GM19193 (cell line): ENCODE measurements around the gene TECPR2.

Experiments used
- POLR2A ChIP-seq: IDR thresholded peaks from 4 replicates; pipeline ENCODE4 v1.6.1; 2011; ENCODE audit not compliant: insufficient read depth, insufficient read length; ENCODE audit errors: extremely low read depth

TECPR2 gene

DNA sequence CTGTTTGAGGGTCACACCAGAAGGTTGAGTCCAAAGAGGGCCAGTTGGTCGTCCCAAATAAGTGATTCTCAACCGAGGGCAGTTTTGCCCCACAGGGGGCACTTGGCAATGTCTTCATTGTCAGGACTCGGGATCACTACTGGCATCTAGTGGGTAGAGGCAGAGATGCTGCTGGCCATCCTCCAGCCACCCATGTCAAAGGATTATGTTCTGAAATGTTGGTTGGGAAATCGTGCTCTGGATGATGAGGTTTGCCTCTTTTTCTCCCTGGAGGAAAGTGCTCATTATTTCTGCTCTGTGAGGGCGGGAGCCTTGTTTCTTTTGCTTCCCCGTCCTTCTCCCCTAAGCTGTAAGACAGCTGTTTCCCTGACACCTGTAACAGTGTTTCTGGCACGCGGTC is 39.6 kb upstream of the TECPR2 start:
- no peak for TF ChIP-seq POLR2A

DNA sequence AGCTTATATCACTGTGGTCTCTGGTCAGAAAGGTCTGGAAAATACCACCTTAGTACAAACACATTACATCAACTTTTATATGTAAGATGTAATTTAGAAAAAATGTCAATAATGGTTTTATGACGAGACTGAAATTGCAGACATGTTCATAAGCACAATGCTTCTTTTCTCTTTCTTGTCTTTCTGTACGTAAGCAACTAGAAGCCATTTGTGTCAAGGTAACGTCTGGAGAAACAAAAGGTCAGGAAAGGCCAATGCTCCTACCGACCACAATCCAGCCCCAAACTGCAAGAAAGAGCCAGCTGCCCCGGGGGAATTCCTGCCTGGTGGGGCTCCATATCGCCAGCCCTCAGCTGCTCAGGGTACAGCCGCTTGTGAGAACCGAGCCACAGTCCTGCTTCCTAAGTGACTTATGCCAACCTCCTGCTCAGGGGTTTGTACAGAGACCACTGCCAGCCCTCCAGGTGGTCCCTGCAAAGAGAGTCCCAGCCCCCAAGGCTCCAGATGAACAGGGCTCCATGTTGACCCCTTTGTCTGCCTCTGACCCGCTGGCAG is 36.9 kb upstream of the TECPR2 start:
- no peak for TF ChIP-seq POLR2A

DNA sequence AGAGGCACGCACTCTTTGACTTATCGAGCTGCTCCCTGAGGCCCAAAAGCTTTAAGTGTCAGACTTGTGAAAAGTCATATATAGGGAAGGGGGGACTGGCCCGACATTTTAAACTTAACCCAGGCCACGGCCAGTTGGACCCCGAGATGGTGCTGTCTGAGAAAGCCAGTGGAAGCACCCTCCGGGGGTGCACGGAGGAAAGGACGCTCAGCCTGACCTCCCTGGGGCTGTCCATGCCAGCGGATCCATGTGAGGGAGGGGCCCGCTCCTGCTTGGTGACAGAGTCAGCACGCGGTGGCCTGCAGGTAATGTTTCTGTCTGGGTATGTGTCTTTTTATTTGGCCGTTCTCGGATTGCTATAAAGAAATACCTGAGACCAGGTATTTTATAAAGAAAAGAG is 36.2 kb upstream of the TECPR2 start:
- no peak for TF ChIP-seq POLR2A

DNA sequence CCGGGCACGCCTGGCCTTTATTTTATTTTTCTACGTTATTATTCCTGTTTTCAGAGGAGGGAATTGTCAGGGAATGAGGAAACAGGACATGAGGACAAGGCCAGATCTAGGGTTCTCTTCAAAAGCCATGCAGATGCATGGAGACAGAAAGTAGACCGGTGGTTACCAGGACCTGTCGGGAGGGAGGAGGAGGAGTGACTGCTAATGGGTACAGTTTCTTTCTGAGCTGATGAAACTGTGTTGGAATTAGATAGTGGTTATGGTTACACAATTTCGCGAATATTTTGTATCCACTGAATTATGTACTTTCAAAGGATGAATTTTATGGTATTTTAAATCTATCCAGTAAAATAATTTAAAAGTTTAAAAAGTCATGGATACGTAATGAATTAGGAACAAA is 31.9 kb upstream of the TECPR2 start:
- TF ChIP-seq POLR2A: no peak

DNA sequence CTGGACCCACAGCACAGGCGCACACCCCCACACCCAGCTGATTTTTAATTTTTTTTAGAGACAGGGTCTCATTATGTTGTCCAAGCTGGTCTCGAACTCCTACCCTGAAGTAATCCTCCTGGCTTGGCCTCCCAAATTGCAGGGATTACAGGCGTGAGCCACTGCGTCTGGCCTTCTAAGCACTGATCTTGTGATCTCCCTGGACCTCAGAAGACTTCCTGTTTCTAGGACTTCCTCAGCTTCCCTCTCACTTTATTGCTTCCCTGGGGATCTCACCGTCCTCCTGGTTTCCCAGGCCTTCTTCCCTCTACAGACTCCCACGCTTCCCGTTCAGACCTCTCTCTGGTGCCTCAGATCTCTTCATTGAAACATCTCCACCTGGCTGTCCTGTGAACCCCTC is 29.4 kb upstream of the TECPR2 start:
- TF ChIP-seq POLR2A: no peak

DNA sequence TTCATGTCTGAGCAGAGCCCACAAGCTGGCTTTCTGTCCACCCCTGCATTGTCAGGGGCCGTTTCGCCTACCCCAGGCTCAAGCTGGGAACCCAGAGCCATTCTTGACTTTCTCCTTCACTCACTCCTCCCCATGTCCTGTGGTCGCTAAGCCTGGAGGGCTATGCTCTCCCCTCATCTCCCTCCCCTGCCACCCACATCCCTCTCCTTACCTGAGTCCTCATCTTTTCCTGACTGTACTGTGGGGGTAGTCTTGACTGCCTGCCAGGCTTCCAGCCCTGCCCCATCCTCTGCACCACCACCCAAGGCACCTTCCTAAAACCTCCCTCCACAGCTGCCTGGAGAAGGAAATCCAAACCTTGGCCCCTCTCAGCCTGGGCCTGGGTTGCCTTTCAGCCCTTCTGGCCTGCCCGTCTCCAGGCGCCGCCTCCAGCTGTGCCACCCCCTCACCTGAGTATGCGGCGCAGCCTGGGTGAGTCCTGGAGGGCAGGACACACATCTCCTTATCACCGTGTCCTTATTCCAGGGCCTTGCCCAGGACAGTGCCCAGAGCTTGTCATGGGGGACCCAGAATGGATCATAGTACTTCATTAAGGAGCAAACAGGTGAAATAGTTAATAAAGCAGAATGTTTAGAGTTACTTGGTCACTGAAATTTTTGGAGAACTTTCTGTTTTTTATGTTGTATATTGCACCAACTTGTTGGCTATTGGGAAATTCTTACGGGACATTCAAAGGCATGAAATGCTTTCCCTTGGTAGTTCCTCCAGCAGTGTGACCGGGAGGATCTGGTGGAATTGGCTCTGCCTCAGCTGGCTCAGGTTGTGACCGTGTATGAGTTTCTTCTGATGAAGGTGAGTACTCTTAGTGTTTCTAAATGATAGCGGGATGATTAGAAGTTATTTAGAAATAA is 28.7 kb upstream of the TECPR2 start:
- no peak for TF ChIP-seq POLR2A

DNA sequence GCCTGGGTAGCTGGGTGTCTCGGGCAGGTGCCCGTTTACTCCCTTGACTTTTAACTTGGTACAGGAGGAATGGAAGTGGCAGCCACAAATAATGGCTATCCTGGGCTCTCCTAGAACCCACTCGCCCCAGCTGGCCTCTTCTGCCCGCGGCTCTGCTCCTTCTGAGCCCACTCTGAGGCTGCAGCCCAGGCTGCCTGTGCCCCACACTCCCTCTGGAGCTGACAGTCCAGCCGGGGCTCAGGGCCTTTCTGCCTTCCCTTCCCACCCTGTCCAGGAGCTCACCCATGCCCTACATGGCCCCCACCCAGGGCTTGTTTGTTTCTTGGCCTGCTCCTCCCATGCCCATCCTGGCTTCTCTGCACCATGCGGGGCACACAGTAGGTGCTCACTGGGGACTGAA is 27.6 kb upstream of the TECPR2 start:
- no peak for TF ChIP-seq POLR2A

DNA sequence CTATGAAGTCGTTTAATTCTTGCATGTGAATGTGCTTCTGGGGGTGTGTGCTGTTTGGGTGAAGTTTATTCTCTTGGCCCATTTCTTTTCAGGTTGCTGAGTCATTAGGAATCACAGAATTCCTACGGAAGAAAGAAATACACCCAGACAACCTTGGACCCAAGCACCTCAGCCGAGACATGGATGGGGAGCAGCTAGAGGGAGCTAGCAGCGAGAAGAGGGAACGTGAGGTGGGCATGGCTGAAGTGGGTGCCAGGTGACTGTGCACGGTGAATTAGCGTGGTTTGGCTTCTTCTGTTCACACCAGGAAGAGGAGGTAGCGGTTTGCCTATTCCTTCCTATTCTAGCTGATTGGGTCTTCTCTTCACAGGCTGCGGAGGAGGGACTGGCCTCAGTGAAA is 24.0 kb upstream of the TECPR2 start:
- TF ChIP-seq POLR2A: no peak

DNA sequence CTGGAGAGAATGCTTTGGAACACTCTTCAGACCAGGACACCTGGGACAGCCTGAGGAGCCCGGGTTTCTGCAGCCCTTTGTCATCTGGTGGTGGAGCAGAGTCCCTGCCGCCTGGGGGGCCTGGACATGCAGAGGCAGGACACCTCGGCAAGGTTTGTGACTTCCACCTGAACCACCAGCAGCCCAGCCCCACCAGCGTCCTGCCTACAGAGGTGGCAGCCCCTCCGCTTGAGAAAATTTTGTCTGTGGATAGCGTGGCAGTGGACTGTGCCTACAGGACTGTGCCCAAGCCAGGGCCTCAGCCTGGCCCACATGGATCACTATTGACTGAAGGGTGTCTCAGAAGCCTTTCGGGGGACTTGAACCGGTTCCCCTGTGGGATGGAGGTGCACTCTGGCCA is 21.2 kb upstream of the TECPR2 start:
- no peak for TF ChIP-seq POLR2A

DNA sequence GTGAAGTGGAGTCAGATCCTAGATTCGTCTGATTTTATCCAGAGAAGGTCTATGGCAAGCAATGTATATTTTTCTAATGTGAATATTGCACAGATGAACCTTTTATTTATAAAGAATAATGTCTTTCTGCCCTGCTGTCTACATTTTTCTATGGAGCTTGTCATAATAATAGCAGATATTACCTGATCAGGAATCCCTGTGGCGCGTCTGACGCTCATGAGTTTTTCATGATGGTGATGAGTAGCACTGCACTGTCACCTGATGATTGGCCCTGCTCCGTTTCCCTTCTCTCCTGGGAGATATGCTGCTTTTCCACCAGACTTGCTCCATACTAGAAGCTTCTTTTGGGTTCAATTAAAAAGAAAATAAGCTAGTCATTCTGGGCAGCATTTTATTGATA is 20.5 kb upstream of the TECPR2 start:
- TF ChIP-seq POLR2A: no peak

DNA sequence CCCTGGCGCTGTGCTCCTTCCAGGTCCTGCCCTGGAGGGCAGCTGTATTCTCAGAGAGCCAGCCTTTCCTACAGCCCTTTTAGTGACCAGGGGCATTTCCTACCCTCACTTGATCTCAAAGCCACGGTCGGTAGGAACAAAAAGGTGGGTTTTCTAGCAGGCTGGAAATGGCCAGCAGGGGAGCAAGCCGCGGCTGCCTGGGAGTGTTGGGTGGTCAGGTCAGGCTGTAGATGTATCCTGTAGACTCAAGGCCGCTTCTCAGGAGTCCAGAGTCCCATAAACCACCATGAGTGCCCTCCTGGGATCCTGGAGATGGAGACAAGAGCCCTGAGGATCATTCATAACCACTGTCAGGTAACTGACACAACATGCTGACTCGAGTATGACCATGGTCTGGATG is 18.7 kb upstream of the TECPR2 start:
- no peak for TF ChIP-seq POLR2A

DNA sequence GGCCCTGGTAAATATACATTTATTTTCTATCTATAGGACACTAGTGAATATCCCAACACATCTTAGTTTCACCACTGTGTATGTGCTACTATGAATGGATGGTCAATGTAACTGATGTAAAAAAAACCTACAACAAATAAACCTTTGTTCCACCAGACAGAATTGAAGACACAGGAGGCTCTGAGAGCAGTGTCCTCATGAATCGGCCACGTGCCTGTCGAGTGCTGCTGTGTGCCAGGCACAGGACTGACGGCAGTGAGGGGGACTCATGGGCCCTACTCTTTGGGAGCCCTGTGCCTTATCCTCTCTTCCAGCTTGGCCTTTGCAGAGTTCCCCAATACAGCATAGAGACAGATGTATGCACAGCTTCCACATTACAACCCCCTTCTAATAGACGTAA is 18.3 kb upstream of the TECPR2 start:
- TF ChIP-seq POLR2A: no peak

DNA sequence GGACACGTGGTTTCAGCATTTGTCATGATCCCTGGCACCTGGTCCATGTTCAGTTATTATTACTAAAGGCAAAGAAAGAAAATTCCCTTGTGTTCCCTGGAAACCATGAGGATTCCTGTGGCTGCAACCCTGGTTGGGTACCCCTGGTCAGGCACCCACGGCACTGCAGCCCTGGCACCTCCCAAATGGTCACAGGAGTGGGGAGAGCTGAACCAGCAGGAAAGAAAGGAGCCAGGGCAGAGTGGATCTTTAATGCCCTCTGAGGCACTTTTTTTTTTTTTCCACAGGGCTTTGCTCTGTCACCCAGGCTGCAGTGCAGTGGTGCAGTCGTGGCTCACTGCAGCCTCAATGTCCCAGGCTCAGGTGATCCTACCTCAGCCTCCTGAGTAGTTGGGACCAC is 17.5 kb upstream of the TECPR2 start:
- no peak for TF ChIP-seq POLR2A

DNA sequence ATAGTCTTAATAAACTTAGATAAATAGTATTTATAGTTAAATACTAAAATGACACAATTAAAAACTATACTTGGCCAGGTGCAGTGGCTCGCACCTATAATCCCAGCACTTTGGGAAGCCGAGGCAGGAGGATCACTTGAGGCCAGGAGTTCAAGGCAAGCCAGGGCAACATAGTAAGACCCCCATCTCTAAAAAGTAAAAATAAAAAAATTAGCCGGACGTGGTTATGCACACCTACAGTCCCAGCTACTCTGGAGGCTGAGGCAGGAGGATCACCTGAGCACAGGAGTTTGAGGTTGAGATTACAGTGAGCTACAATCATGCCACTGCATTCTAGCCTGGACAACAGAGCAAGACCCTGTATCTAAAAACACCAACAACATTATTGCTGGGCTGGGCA is 16.1 kb upstream of the TECPR2 start:
- TF ChIP-seq POLR2A: no peak

DNA sequence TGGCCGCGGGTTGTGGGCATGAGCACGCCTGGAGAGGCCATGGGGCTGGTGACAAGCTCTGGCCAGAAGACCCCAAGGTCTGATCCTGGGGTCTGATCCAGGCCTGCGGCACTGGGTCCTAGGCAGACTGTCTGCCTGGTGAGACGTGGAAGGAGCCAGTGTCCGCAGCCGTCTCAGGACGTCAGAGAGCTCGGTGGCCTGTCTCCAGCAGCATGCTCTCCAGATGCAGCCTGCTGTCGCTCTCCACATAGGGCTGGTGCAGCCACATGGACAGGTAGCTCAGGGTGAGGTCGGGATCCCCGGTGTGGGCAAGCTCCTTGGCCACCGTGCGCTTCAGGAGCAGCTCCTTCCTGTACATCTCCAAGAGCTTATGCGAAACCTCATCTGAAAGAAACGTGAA is 14.4 kb upstream of the TECPR2 start:
- TF ChIP-seq POLR2A: no peak

DNA sequence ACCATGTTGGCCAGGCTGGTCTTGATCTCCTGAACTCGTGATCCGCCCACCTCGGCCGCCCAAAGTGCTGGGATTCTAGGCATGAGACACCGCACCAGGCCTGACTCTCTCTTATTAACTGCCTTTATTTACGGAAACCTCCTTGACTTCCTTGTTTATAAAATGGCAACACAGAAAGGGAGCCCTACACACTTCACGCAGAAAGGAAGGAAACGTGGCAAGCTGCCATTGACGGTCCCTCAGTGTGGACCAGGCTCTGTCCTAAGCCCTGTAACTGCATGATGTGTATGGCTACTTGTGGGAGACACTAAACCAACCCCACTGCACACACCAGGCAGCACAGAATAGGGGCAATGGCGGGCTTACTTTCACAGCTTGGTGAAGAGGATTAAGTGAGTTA is 11.7 kb upstream of the TECPR2 start:
- TF ChIP-seq POLR2A: no peak

DNA sequence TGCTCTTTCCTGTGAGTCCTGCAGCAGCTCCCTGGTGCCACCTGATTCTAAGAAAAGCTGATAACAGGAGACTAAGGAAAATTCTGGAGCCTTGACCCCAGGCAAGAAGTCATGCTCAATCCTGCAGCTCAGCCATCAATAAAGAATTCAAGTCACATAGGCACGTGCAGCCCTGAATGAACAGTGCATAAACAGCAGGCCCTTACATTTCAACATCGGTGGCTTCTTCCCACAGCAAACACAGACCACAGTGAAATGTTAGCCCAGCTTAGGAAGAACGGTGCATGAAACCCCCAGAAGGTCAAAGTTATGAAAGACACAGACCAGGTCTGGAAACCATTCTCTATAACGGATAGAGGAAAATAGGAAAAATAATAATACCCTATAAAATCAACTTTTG is 10.5 kb upstream of the TECPR2 start:
- TF ChIP-seq POLR2A: no peak

DNA sequence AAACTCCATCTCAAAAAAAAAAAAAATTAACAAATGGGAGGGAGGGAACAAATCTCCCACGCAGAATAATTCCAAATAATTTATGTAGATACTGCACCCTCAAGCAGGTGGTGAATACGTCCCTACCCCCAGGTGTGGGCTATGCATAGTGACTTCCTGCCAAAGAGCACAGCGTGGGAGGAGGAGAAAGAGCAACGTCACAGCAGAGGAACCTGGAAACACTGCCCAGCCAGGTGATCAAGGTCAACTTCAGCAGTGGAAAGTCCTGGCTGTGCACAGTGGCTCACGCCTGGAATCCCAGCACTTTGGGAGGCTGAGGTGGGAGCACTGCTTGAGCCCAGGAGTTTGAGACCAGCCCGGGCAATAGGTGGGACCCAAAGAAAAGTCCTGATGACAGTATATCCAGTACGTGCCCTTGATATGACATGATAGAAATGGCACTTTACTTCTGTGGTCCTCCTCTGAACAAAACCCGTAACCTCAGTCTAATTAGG is 9.6 kb upstream of the TECPR2 start:
- TF ChIP-seq POLR2A: no peak

DNA sequence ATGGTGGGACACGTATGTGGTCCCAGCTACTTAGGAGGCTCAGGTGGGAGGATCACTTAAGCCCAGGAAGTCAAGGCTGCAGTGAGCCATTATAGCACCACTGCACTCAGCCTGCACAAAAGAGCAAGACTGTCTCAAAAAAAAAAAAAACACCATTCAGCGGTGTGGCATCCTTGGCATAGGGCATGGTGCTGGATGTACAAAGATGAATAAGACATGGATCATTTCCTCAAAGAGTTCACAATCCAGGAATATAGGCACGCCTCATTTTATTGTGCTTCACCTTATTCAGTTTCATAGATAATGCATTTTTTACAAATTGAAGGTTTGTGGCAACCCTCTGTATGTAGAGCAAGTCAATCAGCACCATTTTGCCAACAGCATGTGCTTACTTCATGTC is 6.5 kb upstream of the TECPR2 start:
- no peak for TF ChIP-seq POLR2A
